Prostate gland (tissue), 2 donors: ENCODE data around the gene FMO4.

Source experiments
- POLR2A ChIP-seq: fragments of 450-650 bp; IDR thresholded peaks from one replicate; pipeline ENCODE4 v1.6.1; 2016; ENCODE audit warnings: antibody characterized with exemption, mild to moderate bottlenecking
- TF ChIP-seq, protein P1 (sequence below), 4 experiments: fragments of 200-600 bp in 2 of 4; fragments of 450-650 bp in 2 of 4; sonication (generic) in 2 of 4; IDR thresholded peaks; 1 replicate in 3 of 4; 2 replicates in 1 of 4; pipeline ENCODE4 v1.5.1; 2016 to 2019; ENCODE audit warnings: antibody characterized with exemption in 4 of 4, mild to moderate bottlenecking in 2 of 4, moderate library complexity in 2 of 4

DNA sequence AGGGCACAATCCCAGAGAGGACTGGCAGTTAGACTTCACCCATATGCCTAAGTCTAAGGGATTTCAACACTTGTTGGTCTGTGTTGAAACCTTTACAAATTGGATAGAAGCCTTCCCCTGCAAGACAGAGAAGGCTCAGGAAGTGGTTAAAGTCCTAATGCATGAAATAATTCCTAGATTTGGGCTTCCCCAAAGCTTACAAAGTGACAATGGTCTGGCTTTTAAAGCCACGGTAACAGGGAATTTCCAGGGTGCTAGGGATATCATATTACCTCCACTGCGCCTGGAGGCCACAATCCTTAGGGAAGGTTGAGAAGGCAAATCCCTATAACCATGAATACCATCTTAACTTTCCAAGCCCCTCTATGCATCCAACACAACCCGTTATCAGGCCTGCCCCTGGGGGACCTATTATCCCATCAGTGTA lies 3.3 kb upstream of the FMO4 start:
- TF ChIP-seq, protein P1, sequence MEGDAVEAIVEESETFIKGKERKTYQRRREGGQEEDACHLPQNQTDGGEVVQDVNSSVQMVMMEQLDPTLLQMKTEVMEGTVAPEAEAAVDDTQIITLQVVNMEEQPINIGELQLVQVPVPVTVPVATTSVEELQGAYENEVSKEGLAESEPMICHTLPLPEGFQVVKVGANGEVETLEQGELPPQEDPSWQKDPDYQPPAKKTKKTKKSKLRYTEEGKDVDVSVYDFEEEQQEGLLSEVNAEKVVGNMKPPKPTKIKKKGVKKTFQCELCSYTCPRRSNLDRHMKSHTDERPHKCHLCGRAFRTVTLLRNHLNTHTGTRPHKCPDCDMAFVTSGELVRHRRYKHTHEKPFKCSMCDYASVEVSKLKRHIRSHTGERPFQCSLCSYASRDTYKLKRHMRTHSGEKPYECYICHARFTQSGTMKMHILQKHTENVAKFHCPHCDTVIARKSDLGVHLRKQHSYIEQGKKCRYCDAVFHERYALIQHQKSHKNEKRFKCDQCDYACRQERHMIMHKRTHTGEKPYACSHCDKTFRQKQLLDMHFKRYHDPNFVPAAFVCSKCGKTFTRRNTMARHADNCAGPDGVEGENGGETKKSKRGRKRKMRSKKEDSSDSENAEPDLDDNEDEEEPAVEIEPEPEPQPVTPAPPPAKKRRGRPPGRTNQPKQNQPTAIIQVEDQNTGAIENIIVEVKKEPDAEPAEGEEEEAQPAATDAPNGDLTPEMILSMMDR (IDR thresholded peaks at IDR 0.05), result no peak
- TF ChIP-seq POLR2A, result no peak
